ENCODE measurements around the gene MYO1D.
"Not testable (repeated sequence)": the region's sequence is repeated elsewhere in the genome, so short reads cannot be mapped to it uniquely, and the experiment has no call there.

The MYO1D gene

GRCh38 chr17:32777436-32777835 is 99.5 kb downstream of the MYO1D start:
- no peak for DNase-seq (ENCODE audit: low read depth, low spot score)

GRCh38 chr17:32774695-32775084 is 102.2 kb downstream of the MYO1D start:
- DNase-seq (ENCODE audit: low read depth, low spot score) = no peak

GRCh38 chr17:32773856-32774694 is 102.8 kb downstream of the MYO1D start:
- DNase-seq (ENCODE audit: low read depth, low spot score) = no peak

GRCh38 chr17:32772453-32773025 is 104.4 kb downstream of the MYO1D start:
- DNase-seq (ENCODE audit: low read depth, low spot score) = no peak

- DNase-seq (ENCODE audit: low read depth, low spot score) = no peak
These were observed 105.5 kb downstream of the MYO1D start for GRCh38 chr17:32771396-32771795.

GRCh38 chr17:32769846-32770245 is 107.1 kb downstream of the MYO1D start:
- DNase-seq (ENCODE audit: low read depth, low spot score) = no peak

GRCh38 chr17:32763855-32764439 is 113.0 kb downstream of the MYO1D start:
- no peak for DNase-seq (ENCODE audit: low read depth, low spot score)

GRCh38 chr17:32759476-32759875 is 117.4 kb downstream of the MYO1D start:
- no peak for DNase-seq (ENCODE audit: low read depth, low spot score)

GRCh38 chr17:32757963-32758362 is 119.0 kb downstream of the MYO1D start:
- DNase-seq (ENCODE audit: low read depth, low spot score) = no peak

GRCh38 chr17:32756696-32757095 is 120.2 kb downstream of the MYO1D start:
- DNase-seq (ENCODE audit: low read depth, low spot score) = no peak

GRCh38 chr17:32755045-32755805 is 121.7 kb downstream of the MYO1D start:
- DNase-seq (ENCODE audit: low read depth, low spot score) = peak; percentile 39

- DNase-seq (ENCODE audit: low read depth, low spot score) = no peak
These were observed 124.0 kb downstream of the MYO1D start for GRCh38 chr17:32752934-32753333.

- DNase-seq (ENCODE audit: low read depth, low spot score) = no peak
These were observed 129.1 kb downstream of the MYO1D start for GRCh38 chr17:32747856-32748255.

- DNase-seq (ENCODE audit: low read depth, low spot score) = no peak
These were observed 130.2 kb downstream of the MYO1D start for GRCh38 chr17:32746698-32747097.

- no peak for DNase-seq (ENCODE audit: low read depth, low spot score)
These were observed 130.6 kb downstream of the MYO1D start for GRCh38 chr17:32746280-32746679.

- no peak for DNase-seq (ENCODE audit: low read depth, low spot score)
These were observed 134.0 kb downstream of the MYO1D start for GRCh38 chr17:32742681-32743538.

- DNase-seq (ENCODE audit: low read depth, low spot score) = no peak
These were observed 135.5 kb downstream of the MYO1D start for GRCh38 chr17:32741381-32741780.

- DNase-seq (ENCODE audit: low read depth, low spot score) = no peak
These were observed 137.2 kb downstream of the MYO1D start for GRCh38 chr17:32739722-32740121.

GRCh38 chr17:32739151-32739550 is 137.8 kb downstream of the MYO1D start:
- DNase-seq (ENCODE audit: low read depth, low spot score) = not testable (repeated sequence)

- DNase-seq (ENCODE audit: low read depth, low spot score) = no peak
These were observed 143.5 kb downstream of the MYO1D start for GRCh38 chr17:32733401-32733800.

GRCh38 chr17:32732900-32733299 is 144.0 kb downstream of the MYO1D start:
- DNase-seq (ENCODE audit: low read depth, low spot score) = no peak
